IPS DF 6.9 (cell line): Measurements from ENCODE around the gene PRPF31.
A peak's percentile ranks its signal among the peaks of the same experiment; 100 is the strongest.
"Not testable (repeated sequence)": the region's sequence is repeated elsewhere in the genome, so short reads cannot be mapped to it uniquely, and the experiment has no call there.

Source experiments
- DNase-seq: peaks from one replicate; pipeline ENCODE4 v3.0.0-alpha.2; 2013; ENCODE audit warnings: low read depth, low spot score
- H3K27ac ChIP-seq: one replicate; pipeline ENCODE4 v1.5.1; 2013; ENCODE audit warnings: low read length, control low read depth
- H3K27me3 ChIP-seq: 2 replicates; pipeline ENCODE4 v1.6.1; 2013; ENCODE audit warnings: mild to moderate bottlenecking, low read length; ENCODE audit not compliant: control insufficient read depth, insufficient read depth
- H3K36me3 ChIP-seq: 2 replicates; pipeline ENCODE4 v1.6.1; 2013; ENCODE audit warnings: low read length; ENCODE audit not compliant: control insufficient read depth, insufficient read depth
- H3K4me1 ChIP-seq: 2 replicates; pipeline ENCODE4 v1.6.1; 2013; ENCODE audit warnings: low read length; ENCODE audit not compliant: control insufficient read depth, insufficient read depth
- H3K4me3 ChIP-seq: 2 replicates; pipeline ENCODE4 v1.5.1; 2013; ENCODE audit warnings: mild to moderate bottlenecking, low read length
- H3K9me3 ChIP-seq: 2 replicates; pipeline ENCODE4 v1.6.1; 2013; ENCODE audit warnings: low read length, inconsistent platforms; ENCODE audit not compliant: control insufficient read depth, insufficient read depth
- WGBS: extraction: QIAGEN DNeasy Blood & Tissue Kit; methylation state at CpG from one replicate; pipeline ENCODE4 v1.1.7; 2013; ENCODE audit warnings: mixed read lengths, missing lambda C conversion rate; ENCODE audit not compliant: insufficient read length, insufficient coverage; 5-methylcytosine and 5-hydroxymethylcytosine counted together

The PRPF31 gene

GRCh38 chr19:54095859-54096616 is 19.5 kb upstream of the PRPF31 start:
- not testable (repeated sequence) for H3K9me3 ChIP-seq, H3K36me3 ChIP-seq, H3K4me1 ChIP-seq, H3K27ac ChIP-seq, H3K27me3 ChIP-seq, DNase-seq
- WGBS: no CpG with 5 or more reads among the region's 46 CpGs
- peak overlapping the region; percentile 48; the same call in 1 of the 2 replicates for H3K4me3 ChIP-seq

DNA sequence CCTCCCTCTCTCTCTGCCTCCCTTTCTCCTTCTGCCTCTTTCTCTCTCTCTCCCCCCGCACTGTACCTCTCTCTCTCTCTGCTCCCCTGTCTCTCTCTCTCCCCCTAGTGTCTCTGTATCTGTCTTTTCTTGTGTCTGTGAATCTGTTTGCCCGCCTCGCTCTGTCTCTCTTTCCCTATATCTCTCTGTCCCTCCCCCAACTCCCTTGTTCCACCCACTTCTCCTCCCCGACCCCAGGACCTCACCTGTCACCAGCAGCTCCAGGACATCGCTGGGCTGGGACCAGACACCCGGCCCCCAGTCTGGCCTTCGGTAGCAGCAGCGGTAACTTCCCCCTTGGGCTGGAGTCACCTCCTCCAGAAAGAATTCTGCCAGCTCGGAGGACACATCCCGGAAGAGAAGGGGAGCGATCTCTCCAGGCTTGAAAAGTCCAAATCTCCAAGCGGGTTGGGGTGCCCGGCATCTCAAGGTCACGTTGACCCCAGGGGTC is 18.9 kb upstream of the PRPF31 start:
- H3K9me3 ChIP-seq: no peaks in the 10 kb centered on the region
- DNase-seq: no peak
- H3K4me3 ChIP-seq: peak overlapping the region; percentile 3; the same call in 1 of the 2 replicates
- H3K27ac ChIP-seq: no peak overlapping the region
- no peaks in the 10 kb centered on the region for H3K36me3 ChIP-seq
- H3K27me3 ChIP-seq: no peaks in the 10 kb centered on the region
- no peaks in the 10 kb centered on the region for H3K4me1 ChIP-seq
- no CpG with 5 or more reads among the region's 14 CpGs for WGBS

DNA sequence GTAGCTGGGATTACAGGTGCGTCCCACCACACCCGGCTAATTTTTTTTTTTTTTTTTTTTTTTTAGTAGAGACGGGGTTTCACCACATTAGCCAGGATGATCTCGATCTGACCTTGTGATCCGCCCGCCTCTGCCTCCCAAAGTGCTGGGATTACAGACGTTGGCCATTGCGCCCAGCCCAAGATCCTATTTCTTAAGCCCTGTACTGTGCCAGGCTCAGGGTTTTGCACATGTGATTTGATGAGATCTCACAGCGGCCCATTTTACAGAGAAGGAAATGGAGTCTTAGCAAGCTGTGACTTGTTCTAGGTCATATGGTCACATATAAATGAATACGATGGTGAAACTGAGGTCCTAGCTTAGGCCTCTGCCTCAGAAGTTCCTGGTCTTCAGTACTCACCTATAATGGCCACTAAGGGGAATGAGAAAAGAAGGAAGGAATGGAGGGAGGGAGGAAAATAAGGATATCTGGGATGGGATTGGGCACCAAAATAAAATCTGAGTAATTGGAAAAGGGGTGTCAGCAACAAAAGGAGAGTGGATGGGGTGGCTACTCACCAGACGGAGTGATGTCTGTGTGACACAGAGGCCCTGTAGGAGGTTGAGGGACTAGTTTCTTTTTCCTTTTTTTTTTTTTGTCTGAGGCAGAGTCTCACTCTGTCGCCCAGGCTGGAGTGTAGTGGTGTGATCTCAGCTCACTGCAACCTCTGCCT is 16.2 kb upstream of the PRPF31 start:
- DNase-seq: no peak
- no peaks in the 10 kb centered on the region for H3K9me3 ChIP-seq
- no peaks in the 10 kb centered on the region for H3K4me1 ChIP-seq
- no peaks in the 10 kb centered on the region for H3K27me3 ChIP-seq
- no peak overlapping the region for H3K4me3 ChIP-seq
- no CpG with 5 or more reads among the region's 12 CpGs for WGBS
- H3K36me3 ChIP-seq: no peaks in the 10 kb centered on the region
- no peak overlapping the region for H3K27ac ChIP-seq

DNA sequence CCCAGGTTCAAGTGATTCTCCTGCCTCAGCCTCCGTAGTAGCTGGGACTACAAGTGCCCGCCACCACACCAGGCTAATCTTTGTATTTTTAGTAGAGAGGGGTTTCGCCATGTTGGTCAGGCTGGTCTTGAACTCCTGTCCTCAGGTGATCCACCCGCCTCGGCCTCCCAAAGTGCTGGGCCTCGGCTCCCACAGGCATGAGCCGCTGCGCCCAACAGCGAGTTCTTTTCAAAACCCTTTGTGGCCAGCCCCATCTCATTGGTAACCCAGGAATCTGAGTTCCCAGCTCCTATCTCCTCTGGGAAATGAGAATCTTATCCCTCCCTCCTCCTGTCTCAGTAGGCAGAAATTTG is 15.7 kb upstream of the PRPF31 start:
- H3K9me3 ChIP-seq, H3K4me1 ChIP-seq, H3K4me3 ChIP-seq, H3K36me3 ChIP-seq, H3K27ac ChIP-seq, DNase-seq, H3K27me3 ChIP-seq: not testable (repeated sequence)
- WGBS: no CpG with 5 or more reads among the region's 9 CpGs

DNA sequence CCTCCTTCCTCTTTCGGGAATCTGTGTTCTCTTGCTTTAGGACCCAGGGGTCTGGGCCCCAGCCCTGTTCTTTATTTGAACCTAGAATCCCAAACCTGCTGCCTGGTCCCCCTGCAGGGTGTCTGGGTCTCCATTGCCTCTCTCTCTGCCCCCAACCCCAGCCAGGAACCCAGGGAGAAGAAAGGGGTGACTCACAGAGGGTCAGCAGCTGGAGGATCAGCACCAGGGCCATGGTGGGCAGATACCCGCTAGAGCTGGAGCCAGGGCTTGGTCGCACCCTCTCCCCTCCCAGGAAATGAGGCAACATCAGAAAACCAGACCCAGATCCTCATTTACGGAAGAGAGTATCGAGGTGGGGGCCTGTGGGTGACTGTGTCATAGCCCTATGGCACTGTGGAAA is 15.0 kb upstream of the PRPF31 start, which contains the start of gene OSCAR:
Gene OSCAR, minus strand, starts transcription at position 243 of the 400 bp plus-strand sequence. Its CDS starts 11 bp downstream, at position 232.
- no peak within 1 kb of the TSS for H3K4me3 ChIP-seq
- DNase-seq: no peak
- no peaks in the 10 kb centered on the region for H3K27me3 ChIP-seq
- WGBS: no CpG with 5 or more reads among the region's 5 CpGs
- H3K36me3 ChIP-seq: no peaks in the 10 kb centered on the region
- H3K4me1 ChIP-seq: no peaks in the 10 kb centered on the region
- H3K27ac ChIP-seq: no peak within 1 kb of the TSS
- no peaks in the 10 kb centered on the region for H3K9me3 ChIP-seq

- H3K27me3 ChIP-seq: no peaks in the 10 kb centered on the region
- WGBS: no CpG with 5 or more reads among the region's 54 CpGs
- H3K4me3 ChIP-seq: peak within 1 kb of the TSS; percentile 83
- H3K4me1 ChIP-seq: no peaks in the 10 kb centered on the region
- peaks cover 3% of the 10 kb centered on the region; the same call in 1 of the 2 replicates for H3K36me3 ChIP-seq
- no peak within 1 kb of the TSS for H3K27ac ChIP-seq
- no peaks in the 10 kb centered on the region for H3K9me3 ChIP-seq
- peak; percentile 99 for DNase-seq
Observed at GRCh38 chr19:54102421-54103169, 13.0 kb upstream of the PRPF31 start, which contains the start of gene NDUFA3. TSS of gene NDUFA3 (plus strand) at chr19:54102855. CDS start at chr19:54102879, 24 bp downstream.

DNA sequence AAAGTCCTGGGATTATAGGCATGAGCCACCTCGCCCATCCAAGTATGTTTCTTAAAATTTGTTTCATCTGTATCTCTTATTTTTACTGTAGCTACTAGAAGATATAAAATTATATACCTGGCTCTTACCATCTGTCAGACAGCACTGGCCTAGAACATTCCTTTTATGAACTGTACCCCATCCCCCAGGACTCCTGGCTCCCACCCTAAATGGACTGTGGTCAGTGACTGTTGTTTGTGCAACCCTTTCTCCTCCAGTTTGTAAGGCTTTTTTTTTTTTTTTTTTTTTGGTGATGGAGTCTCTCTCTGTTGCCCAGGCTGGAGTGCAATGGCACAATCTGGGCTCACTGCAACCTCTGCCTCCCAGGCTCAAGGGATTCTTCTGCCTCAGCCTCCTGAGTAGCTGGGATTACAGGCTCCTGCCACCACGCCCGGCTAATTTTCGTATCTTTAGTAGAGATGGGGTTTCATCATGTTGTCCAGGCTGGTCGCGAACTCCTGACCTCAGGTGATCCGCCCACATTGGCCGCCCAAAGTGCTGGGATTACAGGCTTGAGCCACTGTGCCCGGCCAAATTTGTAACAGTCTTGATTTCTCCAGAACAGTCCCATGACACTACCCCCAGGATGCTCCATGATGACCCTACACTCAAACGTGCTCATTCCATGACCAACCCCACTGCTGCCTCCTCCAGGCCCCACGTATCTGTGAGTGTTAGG is 10.4 kb upstream of the PRPF31 start:
- Histone ChIP-seq H3K4me1 (no peaks in the 10 kb centered on the region), H3K27ac (no peak overlapping the region), H3K4me3 (no peak overlapping the region), H3K9me3 (no peaks in the 10 kb centered on the region), H3K36me3 (peaks cover 24% of the 10 kb centered on the region), H3K27me3 (no peaks in the 10 kb centered on the region)
- no CpG with 5 or more reads among the region's 11 CpGs for WGBS
- no peak for DNase-seq

- WGBS: no CpG with 5 or more reads among the region's 10 CpGs
- no peak for DNase-seq
- H3K9me3 ChIP-seq: no peaks in the 10 kb centered on the region
- no peak overlapping the region for H3K4me3 ChIP-seq
- peaks cover 28% of the 10 kb centered on the region for H3K36me3 ChIP-seq
- H3K27ac ChIP-seq: no peak overlapping the region
- no peaks in the 10 kb centered on the region for H3K27me3 ChIP-seq
- H3K4me1 ChIP-seq: no peaks in the 10 kb centered on the region
Observed at GRCh38 chr19:54105796-54106195, 9.8 kb upstream of the PRPF31 start.

GRCh38 chr19:54106716-54107115 is 8.8 kb upstream of the PRPF31 start:
- Histone ChIP-seq H3K4me1 (no peaks in the 10 kb centered on the region), H3K36me3 (peaks cover 30% of the 10 kb centered on the region)
- WGBS: no CpG with 5 or more reads among the region's 15 CpGs

More at GRCh38 chr19:54106716-54107115, 8.8 kb upstream of the PRPF31 start:
- DNase-seq: no peak
- Histone ChIP-seq H3K27me3 (no peaks in the 10 kb centered on the region), H3K9me3 (no peaks in the 10 kb centered on the region), H3K4me3 (no peak overlapping the region), H3K27ac (no peak overlapping the region)
